ENCODE results near the gene STRN3.
"Not testable (repeated sequence)": the region's sequence is repeated elsewhere in the genome, so short reads cannot be mapped to it uniquely, and the experiment has no call there.

Gene STRN3

DNA sequence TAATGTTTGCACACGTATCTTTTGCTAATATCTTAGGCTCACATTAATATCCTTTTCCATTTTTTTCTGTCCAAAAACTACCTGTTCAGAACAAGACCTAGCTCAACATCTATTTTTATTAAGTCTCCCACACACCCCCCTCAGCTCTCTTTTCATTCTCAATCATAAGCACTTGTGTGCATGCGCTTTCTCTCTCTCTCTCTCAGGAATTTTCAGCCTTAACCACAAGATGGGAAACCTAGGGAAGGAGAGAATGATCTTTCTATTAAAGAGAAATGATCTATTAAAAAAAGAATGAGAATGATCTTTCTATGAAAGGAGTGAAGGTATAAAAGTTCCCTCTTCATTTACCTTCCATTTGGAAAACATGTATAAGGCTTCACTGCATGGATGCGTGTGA is 40.4 kb downstream of the STRN3 start:
- DNase-seq: no peak
- in situ Hi-C loops (cut with HindIII; ENCODE audit: low pct_ligation_motif_present, low pct_unique_long_range_greater_than_20kb, low sequenced_read_pairs): no loop called here

DNA sequence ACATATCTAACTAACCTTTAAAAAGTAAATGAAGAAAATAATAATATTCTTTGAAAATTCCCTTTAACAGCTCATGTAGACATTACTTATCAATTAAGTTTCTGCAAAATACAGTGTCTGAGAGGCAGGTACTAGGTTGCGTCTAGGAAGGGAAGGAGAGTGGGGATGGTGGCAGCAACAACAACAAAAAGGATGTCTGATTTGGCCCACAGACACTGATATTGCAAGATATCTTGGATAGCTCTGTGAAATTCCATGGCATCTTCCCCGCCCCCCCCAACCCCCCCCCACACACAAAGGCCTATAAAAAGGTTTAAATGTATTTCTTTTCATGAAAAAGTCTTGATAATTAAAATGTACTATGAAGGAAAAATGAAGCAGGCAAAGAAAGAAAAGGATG is 42.3 kb downstream of the STRN3 start:
- DNase-seq: no peak
- in situ Hi-C loops (cut with HindIII; ENCODE audit: low pct_ligation_motif_present, low pct_unique_long_range_greater_than_20kb, low sequenced_read_pairs): no loop called here

- in situ Hi-C loops (cut with HindIII; ENCODE audit: low pct_ligation_motif_present, low pct_unique_long_range_greater_than_20kb, low sequenced_read_pairs): no loop called here
- DNase-seq: no peak
Measured at GRCh38 chr14:30982533-30982932, 43.6 kb downstream of the STRN3 start.

- no peak for DNase-seq
- in situ Hi-C loops (cut with HindIII; ENCODE audit: low pct_ligation_motif_present, low pct_unique_long_range_greater_than_20kb, low sequenced_read_pairs): no loop called here
Measured at GRCh38 chr14:30980980-30981379, 45.2 kb downstream of the STRN3 start.

DNA sequence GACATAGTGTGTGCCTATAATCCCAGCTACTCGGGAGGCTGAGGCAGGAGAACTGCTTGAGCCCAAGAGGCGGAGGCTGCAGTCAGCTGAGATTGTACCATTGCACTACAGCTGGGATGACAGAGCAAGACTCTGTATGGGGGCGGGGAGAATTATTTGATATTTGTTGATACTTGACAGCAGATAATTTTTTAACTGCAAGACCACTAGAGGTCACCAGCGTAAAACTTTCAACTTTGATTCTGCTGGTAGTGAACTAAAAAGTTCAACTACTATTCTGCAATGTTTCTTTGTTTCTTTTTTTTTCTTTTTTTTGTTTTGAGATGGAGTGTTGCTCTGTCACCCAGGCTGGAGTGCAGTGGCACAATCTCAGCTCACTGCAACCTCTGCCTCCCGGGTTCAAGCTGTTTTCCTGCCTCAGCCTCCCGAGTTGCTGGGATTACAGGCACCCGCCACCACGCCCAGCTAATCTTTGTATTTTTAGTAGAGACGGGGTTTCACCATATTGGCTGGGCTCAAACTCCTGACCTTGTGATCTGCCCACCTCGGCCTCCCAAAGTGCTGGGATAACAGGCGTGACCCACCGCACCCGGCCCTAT is 46.0 kb downstream of the STRN3 start:
- in situ Hi-C loops (cut with HindIII; ENCODE audit: low pct_ligation_motif_present, low pct_unique_long_range_greater_than_20kb, low sequenced_read_pairs): not testable (repeated sequence)
- peak; percentile 74 for DNase-seq

DNA sequence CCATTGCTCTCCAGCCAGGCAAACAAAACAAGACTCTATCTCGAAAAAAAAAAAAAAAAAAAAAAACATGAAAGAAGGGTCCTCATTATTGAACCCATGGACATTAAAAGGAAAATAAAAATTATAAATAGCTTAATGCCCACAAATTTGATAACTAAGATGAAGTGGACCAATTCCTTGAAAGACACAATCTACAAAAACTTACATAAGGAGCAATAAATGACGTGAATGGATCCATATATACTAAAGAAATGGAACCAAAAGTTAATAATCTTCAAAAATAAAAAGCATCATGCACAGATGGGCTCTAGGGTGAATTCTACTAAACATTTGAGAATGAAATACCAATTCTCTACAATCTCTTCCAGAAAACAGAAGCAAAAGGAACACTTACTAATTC is 48.4 kb downstream of the STRN3 start:
- DNase-seq: no peak
- in situ Hi-C loops (cut with HindIII; ENCODE audit: low pct_ligation_motif_present, low pct_unique_long_range_greater_than_20kb, low sequenced_read_pairs): no loop called here

GRCh38 chr14:30974628-30975027 is 51.6 kb downstream of the STRN3 start:
- DNase-seq: no peak
- in situ Hi-C loops (cut with HindIII; ENCODE audit: low pct_ligation_motif_present, low pct_unique_long_range_greater_than_20kb, low sequenced_read_pairs): no loop called here

DNA sequence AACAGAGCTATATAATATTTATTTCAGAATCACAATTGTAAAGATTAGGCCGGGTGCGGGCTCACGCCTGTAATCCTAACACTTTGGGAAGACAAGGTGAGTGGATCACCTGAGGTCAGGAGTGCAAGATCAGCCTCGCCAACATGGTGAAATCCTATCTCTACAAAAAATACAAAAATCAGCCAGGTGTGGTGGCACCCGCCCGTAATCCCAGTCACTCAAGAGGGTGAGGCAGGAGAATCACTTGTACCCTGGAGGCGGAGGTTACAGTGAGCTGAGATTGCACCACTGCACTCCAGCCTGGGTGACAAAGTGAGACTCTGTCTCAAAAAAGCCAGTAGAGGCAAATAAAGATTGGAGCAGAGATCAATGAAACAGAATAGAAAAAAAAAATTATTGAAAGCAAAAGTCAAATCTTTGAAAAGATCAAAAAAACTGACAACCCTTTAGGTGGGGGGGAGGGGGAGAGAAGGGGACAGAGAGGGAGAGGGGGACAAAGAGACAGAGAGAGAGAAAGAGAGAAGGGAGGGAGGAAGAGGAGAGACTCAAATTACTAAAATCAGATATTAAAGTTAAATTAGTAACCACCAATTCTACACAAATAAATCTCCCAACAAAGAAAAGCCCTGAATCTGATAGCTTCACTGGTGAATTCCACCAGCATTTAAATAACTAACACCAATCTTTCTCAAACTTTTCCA is 53.1 kb downstream of the STRN3 start:
- no peak for DNase-seq
- in situ Hi-C loops (cut with HindIII; ENCODE audit: low pct_ligation_motif_present, low pct_unique_long_range_greater_than_20kb, low sequenced_read_pairs): no loop called here

DNA sequence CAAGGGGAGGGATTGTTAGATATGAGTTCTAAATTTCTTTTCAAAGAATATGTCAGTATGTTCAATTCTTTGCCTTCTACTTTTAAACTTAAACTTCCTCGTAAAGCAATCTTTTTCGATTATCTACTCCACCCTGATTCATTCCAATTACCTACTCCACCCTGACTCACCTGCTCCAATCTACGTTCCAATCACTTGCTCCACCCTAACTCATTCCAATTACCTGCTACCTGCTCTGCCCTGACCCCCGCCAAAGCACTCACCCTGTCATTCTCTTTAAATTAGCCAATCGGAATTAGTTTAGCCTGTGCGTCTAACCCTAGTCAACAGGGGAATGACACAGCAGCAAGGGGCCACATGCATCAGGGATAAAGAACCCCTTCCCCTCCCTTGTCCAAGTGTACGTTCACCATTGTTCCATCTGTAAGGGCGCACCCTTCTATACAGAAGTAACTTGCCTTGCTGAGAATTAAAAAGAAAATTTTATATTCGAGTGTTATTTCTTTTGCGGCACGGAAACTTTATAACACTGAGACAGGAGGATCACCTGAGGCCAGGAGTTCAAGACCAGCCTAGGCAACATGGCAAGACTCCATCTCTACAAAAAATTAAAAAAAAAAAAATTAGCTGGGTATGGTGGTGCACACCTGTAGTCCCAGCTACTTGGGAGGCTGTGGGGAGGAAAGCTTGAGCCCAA is 54.0 kb downstream of the STRN3 start:
- in situ Hi-C loops (cut with HindIII; ENCODE audit: low pct_ligation_motif_present, low pct_unique_long_range_greater_than_20kb, low sequenced_read_pairs); DNase-seq: not testable (repeated sequence)

GRCh38 chr14:30971586-30971985 is 54.6 kb downstream of the STRN3 start:
- DNase-seq: no peak
- in situ Hi-C loops (cut with HindIII; ENCODE audit: low pct_ligation_motif_present, low pct_unique_long_range_greater_than_20kb, low sequenced_read_pairs): no loop called here

GRCh38 chr14:30969796-30970195 is 56.4 kb downstream of the STRN3 start:
- DNase-seq; in situ Hi-C loops (cut with HindIII; ENCODE audit: low pct_ligation_motif_present, low pct_unique_long_range_greater_than_20kb, low sequenced_read_pairs): not testable (repeated sequence)

GRCh38 chr14:30967364-30968098 is 58.6 kb downstream of the STRN3 start:
- DNase-seq; in situ Hi-C loops (cut with HindIII; ENCODE audit: low pct_ligation_motif_present, low pct_unique_long_range_greater_than_20kb, low sequenced_read_pairs): not testable (repeated sequence)

GRCh38 chr14:30966415-30967363 is 59.5 kb downstream of the STRN3 start:
- in situ Hi-C loops (cut with HindIII; ENCODE audit: low pct_ligation_motif_present, low pct_unique_long_range_greater_than_20kb, low sequenced_read_pairs): no loop called here
- no peak for DNase-seq

- in situ Hi-C loops (cut with HindIII; ENCODE audit: low pct_ligation_motif_present, low pct_unique_long_range_greater_than_20kb, low sequenced_read_pairs); DNase-seq: not testable (repeated sequence)
Measured at GRCh38 chr14:30965861-30966260, 60.3 kb downstream of the STRN3 start.

- DNase-seq; in situ Hi-C loops (cut with HindIII; ENCODE audit: low pct_ligation_motif_present, low pct_unique_long_range_greater_than_20kb, low sequenced_read_pairs): not testable (repeated sequence)
Measured at GRCh38 chr14:30962537-30962936, 63.6 kb downstream of the STRN3 start.

- in situ Hi-C loops (cut with HindIII; ENCODE audit: low pct_ligation_motif_present, low pct_unique_long_range_greater_than_20kb, low sequenced_read_pairs): no loop called here
- no peak for DNase-seq
Measured at GRCh38 chr14:30961330-30961729, 64.8 kb downstream of the STRN3 start.

GRCh38 chr14:30960216-30960615 is 66.0 kb downstream of the STRN3 start:
- in situ Hi-C loops (cut with HindIII; ENCODE audit: low pct_ligation_motif_present, low pct_unique_long_range_greater_than_20kb, low sequenced_read_pairs): no loop called here
- no peak for DNase-seq
